ENCODE results near the gene VAMP2.

The VAMP2 gene

DNA sequence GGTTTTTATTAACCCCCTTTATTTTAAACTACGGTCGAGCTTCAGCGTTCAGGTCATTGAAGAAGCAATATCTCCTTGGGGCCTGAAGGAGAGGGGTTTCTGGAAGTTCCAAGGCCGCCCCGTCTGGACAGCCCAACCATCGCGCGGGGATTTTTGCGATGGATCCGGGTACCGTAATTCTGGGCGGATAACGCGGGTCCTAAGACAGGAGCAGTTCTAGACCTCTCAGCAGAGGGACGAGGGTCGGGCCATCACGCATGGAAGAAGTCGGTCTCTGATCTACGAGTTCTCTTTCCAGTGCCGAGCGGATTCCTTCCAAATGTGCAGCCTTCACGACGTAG lies 23.7 kb upstream of the VAMP2 start:
- Histone ChIP-seq H3K4me1 (ENCODE audit: insufficient read depth, poor library complexity, severe bottlenecking) (peaks cover 3% of the 10 kb centered on the region), H3K27ac (ENCODE audit: poor library complexity, severe bottlenecking) (peak overlapping the region; percentile 69), H3K4me3 (ENCODE audit: severe bottlenecking) (peak overlapping the region; percentile 92), H3K27me3 (ENCODE audit: insufficient read depth, poor library complexity, severe bottlenecking) (no peaks in the 10 kb centered on the region), H3K9me3 (ENCODE audit: severe bottlenecking) (no peaks in the 10 kb centered on the region), H3K36me3 (ENCODE audit: low read depth) (no peaks in the 10 kb centered on the region)
- TF ChIP-seq, protein P1, sequence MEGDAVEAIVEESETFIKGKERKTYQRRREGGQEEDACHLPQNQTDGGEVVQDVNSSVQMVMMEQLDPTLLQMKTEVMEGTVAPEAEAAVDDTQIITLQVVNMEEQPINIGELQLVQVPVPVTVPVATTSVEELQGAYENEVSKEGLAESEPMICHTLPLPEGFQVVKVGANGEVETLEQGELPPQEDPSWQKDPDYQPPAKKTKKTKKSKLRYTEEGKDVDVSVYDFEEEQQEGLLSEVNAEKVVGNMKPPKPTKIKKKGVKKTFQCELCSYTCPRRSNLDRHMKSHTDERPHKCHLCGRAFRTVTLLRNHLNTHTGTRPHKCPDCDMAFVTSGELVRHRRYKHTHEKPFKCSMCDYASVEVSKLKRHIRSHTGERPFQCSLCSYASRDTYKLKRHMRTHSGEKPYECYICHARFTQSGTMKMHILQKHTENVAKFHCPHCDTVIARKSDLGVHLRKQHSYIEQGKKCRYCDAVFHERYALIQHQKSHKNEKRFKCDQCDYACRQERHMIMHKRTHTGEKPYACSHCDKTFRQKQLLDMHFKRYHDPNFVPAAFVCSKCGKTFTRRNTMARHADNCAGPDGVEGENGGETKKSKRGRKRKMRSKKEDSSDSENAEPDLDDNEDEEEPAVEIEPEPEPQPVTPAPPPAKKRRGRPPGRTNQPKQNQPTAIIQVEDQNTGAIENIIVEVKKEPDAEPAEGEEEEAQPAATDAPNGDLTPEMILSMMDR (IDR thresholded peaks at IDR 0.05; ENCODE audit: poor library complexity, severe bottlenecking), result no peak
- ATAC-seq (ENCODE audit: low read depth) (no peak), DNase-seq (ENCODE audit: low spot score) (no peak)

DNA sequence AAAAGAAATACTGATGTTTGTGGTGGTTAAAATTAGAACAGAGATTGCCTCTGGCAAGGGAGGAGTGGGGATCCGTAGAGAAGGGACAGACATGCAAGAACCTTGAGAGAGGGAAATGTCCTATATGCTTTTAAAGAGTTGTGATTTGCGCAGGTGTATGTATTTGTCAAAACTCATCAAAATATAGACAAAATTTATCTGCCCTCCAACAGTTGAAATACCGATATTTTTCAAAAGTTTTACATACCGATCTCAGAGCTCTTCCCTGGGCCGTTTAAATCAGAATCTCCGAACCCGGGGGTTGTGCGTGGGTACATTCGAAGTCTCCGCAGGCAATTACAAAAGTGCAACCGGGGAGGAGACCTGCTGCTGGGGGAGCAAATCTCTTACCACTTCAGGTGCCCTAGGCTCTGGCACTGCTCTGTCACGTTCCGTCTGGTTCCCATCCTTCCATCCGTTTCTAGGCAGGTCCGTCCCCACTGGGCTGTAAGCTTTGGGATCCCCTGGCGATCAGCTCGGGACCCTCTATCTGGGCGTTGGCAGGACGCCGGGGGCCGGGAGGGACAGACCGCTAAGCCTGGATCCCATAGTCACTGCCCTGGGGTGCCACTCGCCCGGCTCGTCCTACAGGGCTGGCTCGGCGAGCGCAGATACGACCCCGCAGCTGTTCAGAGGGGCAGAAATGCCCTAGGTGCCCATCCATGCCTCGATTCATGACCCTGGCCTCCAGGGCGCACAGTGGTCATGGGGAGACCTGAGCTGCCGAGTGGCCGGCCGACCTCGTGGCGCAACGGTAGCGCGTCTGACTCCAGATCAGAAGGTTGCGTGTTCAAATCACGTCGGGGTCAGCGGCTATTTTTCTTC lies 23.1 kb upstream of the VAMP2 start:
- peaks cover 3% of the 10 kb centered on the region for H3K4me1 ChIP-seq (ENCODE audit: insufficient read depth, poor library complexity, severe bottlenecking)
- no peaks in the 10 kb centered on the region for H3K36me3 ChIP-seq (ENCODE audit: low read depth)
- H3K27ac ChIP-seq (ENCODE audit: poor library complexity, severe bottlenecking), result peak overlapping the region; percentile 69
- TF ChIP-seq, protein P1 (IDR thresholded peaks at IDR 0.05; ENCODE audit: poor library complexity, severe bottlenecking), result no peak
- ATAC-seq (ENCODE audit: low read depth) (0 out of 3 replicates have a peak, but pooled peaks have one; percentile 1), DNase-seq (ENCODE audit: low spot score) (no peak)
- peak overlapping the region; percentile 92 for H3K4me3 ChIP-seq (ENCODE audit: severe bottlenecking)
- no peaks in the 10 kb centered on the region for H3K27me3 ChIP-seq (ENCODE audit: insufficient read depth, poor library complexity, severe bottlenecking)
- no peaks in the 10 kb centered on the region for H3K9me3 ChIP-seq (ENCODE audit: severe bottlenecking)

DNA sequence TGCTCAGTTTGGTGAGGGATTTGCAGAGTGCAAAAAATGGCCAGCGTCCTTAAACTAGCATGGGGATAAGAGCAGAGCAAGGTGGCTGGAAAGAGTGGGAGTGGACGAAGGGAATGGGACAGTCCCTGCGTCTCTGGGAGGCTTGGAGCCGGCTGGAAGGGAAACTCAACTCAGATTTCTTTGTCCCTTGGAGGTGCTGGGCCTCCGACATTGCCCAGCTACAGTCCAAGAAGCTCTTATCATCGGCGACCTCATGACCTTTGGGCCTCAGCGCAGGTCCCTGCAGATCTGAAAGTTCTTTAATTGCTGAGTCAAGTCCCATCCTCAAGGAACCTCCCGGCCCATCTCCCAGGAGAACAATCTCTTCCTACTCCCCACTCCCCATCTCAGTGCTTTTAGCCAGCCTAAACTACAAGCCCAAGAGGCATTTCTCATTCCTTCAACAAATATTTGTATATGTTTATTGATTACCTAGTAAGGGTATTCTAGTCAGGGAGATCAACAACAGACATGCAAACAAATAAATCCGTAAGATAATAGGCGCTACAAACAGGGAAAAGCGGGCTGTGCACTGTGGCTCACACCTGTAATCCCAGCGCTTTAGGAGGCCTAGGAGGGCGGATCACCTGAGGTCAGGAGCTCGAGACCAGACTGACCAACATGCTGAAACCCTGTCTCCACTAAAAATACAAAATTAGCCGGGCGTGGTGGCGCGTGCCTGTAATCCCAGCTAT lies 14.4 kb upstream of the VAMP2 start:
- Histone ChIP-seq H3K36me3 (ENCODE audit: low read depth) (no peaks in the 10 kb centered on the region), H3K4me1 (ENCODE audit: insufficient read depth, poor library complexity, severe bottlenecking) (peaks cover 8% of the 10 kb centered on the region), H3K9me3 (ENCODE audit: severe bottlenecking) (no peaks in the 10 kb centered on the region), H3K27me3 (ENCODE audit: insufficient read depth, poor library complexity, severe bottlenecking) (no peaks in the 10 kb centered on the region), H3K4me3 (ENCODE audit: severe bottlenecking) (peak overlapping the region; percentile 52), H3K27ac (ENCODE audit: poor library complexity, severe bottlenecking) (peak overlapping the region; percentile 82)
- TF ChIP-seq, protein P1 (IDR thresholded peaks at IDR 0.05; ENCODE audit: poor library complexity, severe bottlenecking), result no peak
- DNase-seq (ENCODE audit: low spot score) (no peak), ATAC-seq (ENCODE audit: low read depth) (no peak)

DNA sequence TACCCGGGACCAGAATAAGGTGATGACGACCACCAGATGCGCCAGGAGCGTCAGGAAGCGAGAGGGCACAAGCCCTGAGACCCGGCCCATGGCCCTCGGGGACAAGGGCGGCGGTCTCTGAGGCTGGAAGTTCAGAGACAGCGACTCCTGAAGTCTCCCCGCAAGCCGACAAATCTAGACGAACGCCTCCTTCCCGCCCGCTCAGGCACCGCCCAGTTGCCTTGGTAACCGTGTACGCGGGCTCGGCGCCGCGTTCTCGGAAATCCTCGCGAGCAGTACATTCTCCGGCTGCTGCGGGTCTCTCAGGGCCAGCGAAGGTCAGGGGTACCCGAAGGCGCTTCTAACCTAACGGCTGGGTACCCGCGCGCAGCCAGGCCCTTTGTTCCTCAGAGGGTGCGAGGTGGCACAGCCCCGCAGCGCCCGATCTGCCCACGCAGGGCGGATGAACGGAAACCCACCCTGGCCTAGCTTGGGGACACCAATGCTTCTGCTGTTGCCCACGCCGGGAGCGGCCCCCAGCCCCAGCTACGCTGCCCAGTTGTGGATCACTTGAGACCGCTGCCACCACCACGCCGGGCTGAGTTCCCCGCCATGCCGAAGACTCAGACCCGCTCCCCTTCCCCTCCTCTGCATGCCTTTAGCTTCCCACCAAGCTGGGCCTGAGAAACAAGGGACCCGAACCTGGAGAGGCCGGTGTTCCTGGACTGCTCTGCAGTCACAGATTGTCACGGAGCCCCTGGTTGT lies 13.6 kb upstream of the VAMP2 start, which contains the start of gene TMEM107:
Gene TMEM107, minus strand, starts transcription at position 184 of the 744 bp plus-strand sequence. Its CDS starts 94 bp downstream, at position 90.
- DNase-seq (ENCODE audit: low spot score) (peak; percentile 91), ATAC-seq (ENCODE audit: low read depth) (peak; percentile 71)
- TF ChIP-seq, protein P1 (IDR thresholded peaks at IDR 0.05; ENCODE audit: poor library complexity, severe bottlenecking), result no peak
- peak within 1 kb of the TSS; percentile 82 for H3K27ac ChIP-seq (ENCODE audit: poor library complexity, severe bottlenecking)
- H3K4me3 ChIP-seq (ENCODE audit: severe bottlenecking), result peak within 1 kb of the TSS; percentile 52
- H3K36me3 ChIP-seq (ENCODE audit: low read depth), result no peaks in the 10 kb centered on the region
- H3K9me3 ChIP-seq (ENCODE audit: severe bottlenecking), result no peaks in the 10 kb centered on the region
- H3K4me1 ChIP-seq (ENCODE audit: insufficient read depth, poor library complexity, severe bottlenecking), result peaks cover 8% of the 10 kb centered on the region
- H3K27me3 ChIP-seq (ENCODE audit: insufficient read depth, poor library complexity, severe bottlenecking), result no peaks in the 10 kb centered on the region
